ENCODE measurements around the gene LIMA1.

- TF ChIP-seq POLR2A (IDR thresholded peaks at IDR 0.05) (no peak), CTCF (IDR thresholded peaks at IDR 0.05) (no peak)
Measured at GRCh38 chr12:50268482-50268881, 14.8 kb downstream of the LIMA1 start.

Data from lower leg skin (tissue), 3 donors.